ENCODE results near the gene CCNG2. TPM values are rescaled to one million over a fixed set of nuclear protein-coding genes. Genes with fewer than 3 reads are reported as not detected.

Gene CCNG2
- total RNA-seq, 4 donors from 2014 or later = 24.7 to 41.8 (median 29.2) TPM

- H3K9me3 ChIP-seq = no peaks in the 10 kb centered on the region
- no peak for DNase-seq
- H3K27me3 ChIP-seq = no peaks in the 10 kb centered on the region
- no peaks in the 10 kb centered on the region for H3K4me1 ChIP-seq
- no peak overlapping the region for H3K27ac ChIP-seq
- TF ChIP-seq CTCF (IDR thresholded peaks at IDR 0.05) = no peak
- TF ChIP-seq POLR2A (IDR thresholded peaks at IDR 0.05) = no peak
- intact Hi-C loops (cut with DNase I) = no loop called here
- 63 to 68% methylated on average over 5 of the region's 5 CpGs for WGBS, 2 donors
- H3K36me3 ChIP-seq = no peaks in the 10 kb centered on the region
- H3K4me3 ChIP-seq (replicated peaks in 1 of 3) = no peak overlapping the region
Measured at GRCh38 chr4:77194366-77194765, 37.4 kb downstream of the CCNG2 start.

GRCh38 chr4:77194989-77195388 lies 38.0 kb downstream of the CCNG2 start:
- 42 to 44% methylated on average over 1 of the region's 1 CpG for WGBS, 2 donors
- intact Hi-C loops (cut with DNase I) = no loop called here

GRCh38 chr4:77196866-77197265 lies 39.9 kb downstream of the CCNG2 start:
- Histone ChIP-seq H3K4me3 (replicated peaks in 1 of 3) (no peak overlapping the region), H3K27ac (no peak overlapping the region), H3K9me3 (no peaks in the 10 kb centered on the region), H3K36me3 (no peaks in the 10 kb centered on the region), H3K4me1 (no peaks in the 10 kb centered on the region), H3K27me3 (no peaks in the 10 kb centered on the region)
- intact Hi-C loops (cut with DNase I) = no loop called here
- no peak for DNase-seq
- no peak for TF ChIP-seq CTCF (IDR thresholded peaks at IDR 0.05)
- 80% methylated on average over 4 of the region's 4 CpGs for WGBS, 2 donors

More at GRCh38 chr4:77194989-77195388, 38.0 kb downstream of the CCNG2 start:
- Histone ChIP-seq H3K36me3 (no peaks in the 10 kb centered on the region), H3K9me3 (no peaks in the 10 kb centered on the region), H3K27ac (no peak overlapping the region), H3K27me3 (no peaks in the 10 kb centered on the region), H3K4me1 (no peaks in the 10 kb centered on the region), H3K4me3 (replicated peaks in 1 of 3) (no peak overlapping the region)
- TF ChIP-seq POLR2A (IDR thresholded peaks at IDR 0.05) (no peak), CTCF (IDR thresholded peaks at IDR 0.05) (no peak)
- DNase-seq = no peak

DNA sequence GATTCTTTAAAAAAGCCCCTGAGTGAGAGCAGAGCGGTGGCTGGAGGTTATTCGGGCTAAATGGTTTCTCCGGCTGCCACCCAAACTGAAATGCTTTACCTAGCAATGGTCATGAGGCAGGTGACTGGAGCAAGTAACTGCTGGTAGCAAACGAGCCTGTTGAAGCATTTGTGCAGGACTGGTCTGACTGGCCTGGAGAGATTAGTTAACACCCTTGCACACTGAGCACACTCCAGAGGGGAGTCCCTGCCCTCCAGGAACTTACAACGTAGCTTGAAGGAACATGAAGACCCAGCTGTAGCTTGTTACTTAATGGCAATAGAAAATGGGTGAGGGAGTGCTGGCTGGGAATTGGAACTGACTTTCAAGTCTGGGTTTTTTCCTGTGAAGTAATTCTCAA lies 40.4 kb downstream of the CCNG2 start:
- Histone ChIP-seq H3K4me3 (replicated peaks in 1 of 3) (no peak overlapping the region), H3K36me3 (no peaks in the 10 kb centered on the region), H3K27me3 (no peaks in the 10 kb centered on the region), H3K27ac (no peak overlapping the region), H3K9me3 (no peaks in the 10 kb centered on the region), H3K4me1 (no peaks in the 10 kb centered on the region)
- WGBS, 2 donors = 83 to 92% methylated on average over 5 of the region's 5 CpGs
- intact Hi-C loops (cut with DNase I) = no loop called here
- TF ChIP-seq POLR2A (IDR thresholded peaks at IDR 0.05) (no peak), CTCF (IDR thresholded peaks at IDR 0.05) (no peak)
- DNase-seq = no peak

DNA sequence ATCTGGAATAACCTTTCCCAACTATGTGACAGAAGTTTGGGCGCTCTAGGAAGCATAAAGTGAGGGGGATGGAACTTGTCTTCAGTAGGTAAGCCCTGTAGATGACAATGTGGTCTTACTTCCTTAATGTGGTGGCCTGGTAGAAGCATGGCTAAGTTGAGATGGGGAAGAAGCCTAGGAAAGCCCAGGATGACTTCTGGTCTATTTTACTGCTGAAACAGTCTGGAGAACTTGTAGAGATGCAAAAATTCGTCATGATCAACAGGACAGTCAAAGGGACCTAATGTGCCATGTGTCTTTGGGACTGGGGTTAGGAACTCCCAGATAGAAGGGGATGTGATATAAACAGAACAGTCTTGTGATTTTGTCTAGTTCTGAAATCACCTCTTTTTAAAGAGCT lies 40.8 kb downstream of the CCNG2 start:
- WGBS, 2 donors = 83 to 84% methylated on average over 2 of the region's 2 CpGs
- Histone ChIP-seq H3K4me1 (no peaks in the 10 kb centered on the region), H3K27ac (no peak overlapping the region), H3K27me3 (no peaks in the 10 kb centered on the region), H3K36me3 (no peaks in the 10 kb centered on the region), H3K4me3 (replicated peaks in 1 of 3) (no peak overlapping the region), H3K9me3 (no peaks in the 10 kb centered on the region)
- TF ChIP-seq POLR2A (IDR thresholded peaks at IDR 0.05) = no peak
- TF ChIP-seq CTCF (IDR thresholded peaks at IDR 0.05) = no peak
- intact Hi-C loops (cut with DNase I) = no loop called here
- DNase-seq = no peak

All from thyroid gland (tissue), 4 donors.